Measurements from ENCODE around the gene POFUT1.

GRCh38 chr20:32168184-32168910, 39.3 kb upstream of the POFUT1 start:
- TF ChIP-seq ZNF521 (tag by site-specific recombination; IDR thresholded peaks at IDR 0.05) (no peak), CTCF (tag by site-specific recombination; IDR thresholded peaks at IDR 0.05) (no peak), ZNF660 (tag by site-specific recombination; IDR thresholded peaks at IDR 0.05) (no peak), ATF2 (tag by site-specific recombination; IDR thresholded peaks at IDR 0.05; ENCODE audit: low read depth) (no peak), PBX3 (CRISPR knock-in tag; IDR thresholded peaks at IDR 0.05) (no peak), ZBTB17 (tag by site-specific recombination; IDR thresholded peaks at IDR 0.05) (no peak), ZNF416 (tag by site-specific recombination; IDR thresholded peaks at IDR 0.05) (no peak)
